Progenitor cell of endocrine pancreas (in vitro differentiated cells): ENCODE results near the gene DNAJB1. TPM values are rescaled to one million over a fixed set of nuclear protein-coding genes. Genes with fewer than 3 reads are reported as not detected.

ENCODE experiments used
- DNase-seq: peaks from one replicate; pipeline ENCODE4 v3.0.0; 2021; ENCODE audit warnings: low spot score; ENCODE audit not compliant: unreplicated experiment
- H3K27ac Mint-ChIP-seq: 2 replicates; pipeline ENCODE4 v1.8.0; 2021; ENCODE audit warnings: mild to moderate bottlenecking, moderate library complexity, mixed read lengths
- H3K27me3 Mint-ChIP-seq: 2 replicates; pipeline ENCODE4 v1.8.0; 2021; ENCODE audit warnings: mixed read lengths
- H3K36me3 Mint-ChIP-seq: 2 replicates; pipeline ENCODE4 v1.8.0; 2022; ENCODE audit warnings: mixed read lengths; ENCODE audit not compliant: insufficient read depth
- H3K4me1 Mint-ChIP-seq: 2 replicates; pipeline ENCODE4 v1.8.0; 2021; ENCODE audit warnings: low read depth, mixed read lengths
- H3K4me3 Mint-ChIP-seq: 2 replicates; pipeline ENCODE4 v1.8.0; 2021; ENCODE audit warnings: low read depth, mild to moderate bottlenecking, moderate library complexity, mixed read lengths
- H3K9me3 Mint-ChIP-seq: 2 replicates; pipeline ENCODE4 v1.8.0; 2021; ENCODE audit warnings: low read depth, mixed read lengths
- total RNA-seq: library from RNA; stranded (reverse); gene quantifications from 2 replicates; pipeline ENCODE4 v1.2.1, GENCODE V29; 2021
- TF ChIP-seq, protein P1 (sequence below): fragments of 200-600 bp; sonication (generic); IDR thresholded peaks from one replicate; pipeline ENCODE4 v1.5.0; 2021; ENCODE audit warnings: antibody characterized with exemption, mild to moderate bottlenecking; ENCODE audit not compliant: unreplicated experiment

The DNAJB1 gene
- total RNA-seq, 1 donor from 2014 or later: 97.0 TPM

GRCh38 chr19:14476673-14477401 is 41.4 kb downstream of the DNAJB1 start:
- H3K27me3 Mint-ChIP-seq: no peaks in the 10 kb centered on the region
- peaks cover 7% of the 10 kb centered on the region for H3K36me3 Mint-ChIP-seq
- DNase-seq: no peak
- no peaks in the 10 kb centered on the region for H3K9me3 Mint-ChIP-seq
- H3K4me1 Mint-ChIP-seq: peaks cover 3% of the 10 kb centered on the region
- TF ChIP-seq, protein P1, sequence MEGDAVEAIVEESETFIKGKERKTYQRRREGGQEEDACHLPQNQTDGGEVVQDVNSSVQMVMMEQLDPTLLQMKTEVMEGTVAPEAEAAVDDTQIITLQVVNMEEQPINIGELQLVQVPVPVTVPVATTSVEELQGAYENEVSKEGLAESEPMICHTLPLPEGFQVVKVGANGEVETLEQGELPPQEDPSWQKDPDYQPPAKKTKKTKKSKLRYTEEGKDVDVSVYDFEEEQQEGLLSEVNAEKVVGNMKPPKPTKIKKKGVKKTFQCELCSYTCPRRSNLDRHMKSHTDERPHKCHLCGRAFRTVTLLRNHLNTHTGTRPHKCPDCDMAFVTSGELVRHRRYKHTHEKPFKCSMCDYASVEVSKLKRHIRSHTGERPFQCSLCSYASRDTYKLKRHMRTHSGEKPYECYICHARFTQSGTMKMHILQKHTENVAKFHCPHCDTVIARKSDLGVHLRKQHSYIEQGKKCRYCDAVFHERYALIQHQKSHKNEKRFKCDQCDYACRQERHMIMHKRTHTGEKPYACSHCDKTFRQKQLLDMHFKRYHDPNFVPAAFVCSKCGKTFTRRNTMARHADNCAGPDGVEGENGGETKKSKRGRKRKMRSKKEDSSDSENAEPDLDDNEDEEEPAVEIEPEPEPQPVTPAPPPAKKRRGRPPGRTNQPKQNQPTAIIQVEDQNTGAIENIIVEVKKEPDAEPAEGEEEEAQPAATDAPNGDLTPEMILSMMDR: no peak
- peak overlapping the region; percentile 90 for H3K27ac Mint-ChIP-seq
- no peak overlapping the region for H3K4me3 Mint-ChIP-seq

- DNase-seq: no peak
- Mint-ChIP-seq H3K36me3 (peaks cover 5% of the 10 kb centered on the region), H3K9me3 (no peaks in the 10 kb centered on the region), H3K27me3 (no peaks in the 10 kb centered on the region), H3K4me1 (peaks cover 3% of the 10 kb centered on the region), H3K4me3 (no peak overlapping the region), H3K27ac (no peak overlapping the region)
- TF ChIP-seq, protein P1: no peak
Observed at GRCh38 chr19:14476327-14476672, 41.9 kb downstream of the DNAJB1 start.

DNA sequence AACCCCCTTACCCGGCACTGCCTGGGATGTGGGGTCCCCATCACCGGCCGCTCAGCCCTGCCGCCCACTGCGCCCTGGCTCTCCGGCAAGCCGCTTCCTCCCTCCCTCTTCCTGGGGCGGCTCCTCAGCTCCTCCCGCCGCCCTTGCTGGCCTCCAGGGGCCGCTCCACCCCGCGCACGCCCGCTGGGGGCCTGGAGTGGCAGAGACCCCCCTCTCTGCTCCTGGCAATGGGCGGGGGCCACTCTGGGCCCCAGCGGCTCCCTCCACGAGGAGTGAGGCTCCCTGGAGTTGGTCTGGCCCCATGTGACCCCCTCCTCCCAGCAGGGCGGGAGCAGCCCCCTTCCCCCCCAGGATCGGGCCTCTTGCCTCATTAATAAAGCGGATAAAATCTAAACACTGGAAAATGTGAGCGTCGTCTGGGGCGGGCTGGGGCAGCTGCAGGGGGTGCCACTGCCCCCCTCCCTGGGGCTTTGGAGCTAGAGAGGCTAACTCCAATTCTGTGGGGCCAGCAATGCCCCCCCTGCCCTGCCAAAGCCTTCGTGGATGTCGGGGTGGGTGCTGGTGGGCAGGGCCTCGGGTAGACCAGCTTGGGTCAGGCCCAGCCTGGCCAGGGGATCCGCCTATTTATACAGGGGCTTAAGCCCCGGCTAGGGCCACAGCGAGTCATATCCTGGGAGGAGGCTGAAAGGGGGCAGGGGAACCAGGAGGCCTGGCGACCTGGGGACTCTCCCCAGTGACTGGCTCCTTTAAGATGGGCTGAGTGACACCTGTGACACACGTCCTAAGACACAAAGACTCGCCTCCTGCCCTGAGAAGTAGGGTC is 42.7 kb downstream of the DNAJB1 start, which contains the start of gene PTGER1:
PTGER1 (minus strand) TSS at position 104 of the 823 bp plus-strand sequence. CDS start 1,034 bp downstream, outside the sequence.
- peaks cover 5% of the 10 kb centered on the region for H3K36me3 Mint-ChIP-seq
- TF ChIP-seq, protein P1: peak; percentile 42
- H3K27ac Mint-ChIP-seq: no peak within 1 kb of the TSS
- no peaks in the 10 kb centered on the region for H3K9me3 Mint-ChIP-seq
- DNase-seq: no peak
- no peaks in the 10 kb centered on the region for H3K27me3 Mint-ChIP-seq
- H3K4me1 Mint-ChIP-seq: peaks cover 3% of the 10 kb centered on the region
- H3K4me3 Mint-ChIP-seq: no peak within 1 kb of the TSS

DNA sequence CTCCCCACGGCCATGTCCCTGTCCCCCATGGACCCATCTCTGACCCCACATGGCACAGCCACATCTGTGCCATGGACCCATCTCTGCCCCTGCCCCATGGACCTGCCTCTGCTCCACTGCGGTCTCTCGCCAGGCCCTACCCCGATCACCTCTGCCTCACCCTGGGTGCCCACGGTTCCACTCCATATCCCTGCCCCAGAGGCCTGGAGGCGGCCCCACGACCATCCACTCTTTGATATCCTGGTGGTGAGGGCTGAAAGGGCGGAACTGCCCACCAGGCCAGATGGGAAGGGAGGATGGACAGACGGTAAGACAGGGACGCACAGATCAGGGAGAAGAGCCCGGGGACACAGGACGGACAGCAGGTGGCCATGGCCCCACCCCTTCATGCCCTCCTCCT is 43.4 kb downstream of the DNAJB1 start:
- Mint-ChIP-seq H3K4me1 (peaks cover 3% of the 10 kb centered on the region), H3K9me3 (no peaks in the 10 kb centered on the region), H3K36me3 (peaks cover 5% of the 10 kb centered on the region), H3K27ac (no peak overlapping the region), H3K4me3 (no peak overlapping the region), H3K27me3 (no peaks in the 10 kb centered on the region)
- no peak for DNase-seq
- TF ChIP-seq, protein P1: no peak

GRCh38 chr19:14473978-14474578 is 44.1 kb downstream of the DNAJB1 start:
- no peak for DNase-seq
- TF ChIP-seq, protein P1: no peak
- Mint-ChIP-seq H3K4me3 (no peak overlapping the region), H3K27ac (no peak overlapping the region), H3K27me3 (no peaks in the 10 kb centered on the region), H3K36me3 (peaks cover 7% of the 10 kb centered on the region), H3K4me1 (peaks cover 3% of the 10 kb centered on the region), H3K9me3 (no peaks in the 10 kb centered on the region)
